ENCODE results near the gene POLR3K.

- no peak for TF ChIP-seq ELF1 (IDR thresholded peaks at IDR 0.05; ENCODE audit: borderline replicate concordance, low read depth)
- TF ChIP-seq CTCF (IDR thresholded peaks at IDR 0.05 in 2 of 3, conservative IDR thresholded peaks at IDR 0.05 in 1 of 3; ENCODE audit: borderline replicate concordance in 1 of 3, insufficient read depth in 1 of 3, low read depth in 2 of 3, low read length in 2 of 3), result no peak
- no peak for TF ChIP-seq POLR2A (IDR thresholded peaks at IDR 0.05; ENCODE audit: borderline replicate concordance, extremely low read depth, insufficient read depth, insufficient read length)
- TF ChIP-seq MAX (IDR thresholded peaks at IDR 0.05), result no peak
- no peak for TF ChIP-seq CEBPB (IDR thresholded peaks at IDR 0.05; ENCODE audit: low read depth)
- no peak for TF ChIP-seq TCF7L2 (IDR thresholded peaks at IDR 0.05; ENCODE audit: borderline replicate concordance, extremely low read depth, insufficient read depth, insufficient read length)
- TF ChIP-seq YY1 (IDR thresholded peaks at IDR 0.05; ENCODE audit: extremely low read depth, insufficient replicate concordance, low read depth, low read length), result no peak
- TF ChIP-seq, protein P1, sequence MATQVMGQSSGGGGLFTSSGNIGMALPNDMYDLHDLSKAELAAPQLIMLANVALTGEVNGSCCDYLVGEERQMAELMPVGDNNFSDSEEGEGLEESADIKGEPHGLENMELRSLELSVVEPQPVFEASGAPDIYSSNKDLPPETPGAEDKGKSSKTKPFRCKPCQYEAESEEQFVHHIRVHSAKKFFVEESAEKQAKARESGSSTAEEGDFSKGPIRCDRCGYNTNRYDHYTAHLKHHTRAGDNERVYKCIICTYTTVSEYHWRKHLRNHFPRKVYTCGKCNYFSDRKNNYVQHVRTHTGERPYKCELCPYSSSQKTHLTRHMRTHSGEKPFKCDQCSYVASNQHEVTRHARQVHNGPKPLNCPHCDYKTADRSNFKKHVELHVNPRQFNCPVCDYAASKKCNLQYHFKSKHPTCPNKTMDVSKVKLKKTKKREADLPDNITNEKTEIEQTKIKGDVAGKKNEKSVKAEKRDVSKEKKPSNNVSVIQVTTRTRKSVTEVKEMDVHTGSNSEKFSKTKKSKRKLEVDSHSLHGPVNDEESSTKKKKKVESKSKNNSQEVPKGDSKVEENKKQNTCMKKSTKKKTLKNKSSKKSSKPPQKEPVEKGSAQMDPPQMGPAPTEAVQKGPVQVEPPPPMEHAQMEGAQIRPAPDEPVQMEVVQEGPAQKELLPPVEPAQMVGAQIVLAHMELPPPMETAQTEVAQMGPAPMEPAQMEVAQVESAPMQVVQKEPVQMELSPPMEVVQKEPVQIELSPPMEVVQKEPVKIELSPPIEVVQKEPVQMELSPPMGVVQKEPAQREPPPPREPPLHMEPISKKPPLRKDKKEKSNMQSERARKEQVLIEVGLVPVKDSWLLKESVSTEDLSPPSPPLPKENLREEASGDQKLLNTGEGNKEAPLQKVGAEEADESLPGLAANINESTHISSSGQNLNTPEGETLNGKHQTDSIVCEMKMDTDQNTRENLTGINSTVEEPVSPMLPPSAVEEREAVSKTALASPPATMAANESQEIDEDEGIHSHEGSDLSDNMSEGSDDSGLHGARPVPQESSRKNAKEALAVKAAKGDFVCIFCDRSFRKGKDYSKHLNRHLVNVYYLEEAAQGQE (IDR thresholded peaks at IDR 0.05; ENCODE audit: low read depth), result no peak
- TF ChIP-seq EZH2 (IDR thresholded peaks at IDR 0.05), result no peak
- no peak for TF ChIP-seq ZNF274 (IDR thresholded peaks at IDR 0.05; ENCODE audit: low read depth, low read length)
Measured at GRCh38 chr16:9903-10665, 43.3 kb downstream of the POLR3K start.
